Ramos (cell line): ENCODE measurements around the gene MRM2.
"Not testable (repeated sequence)": the region's sequence is repeated elsewhere in the genome, so short reads cannot be mapped to it uniquely, and the experiment has no call there.

Experiments used
- in situ Hi-C: fragments of 300-500 bp; cut with MboI; formaldehyde crosslinking; loops from one replicate; pipeline ENCODE4 v1.14.3; 2022; ENCODE audit warnings: low sequenced_read_pairs; ENCODE audit not compliant: unreplicated experiment

The MRM2 gene

GRCh38 chr7:2269089-2269990 is 27.3 kb upstream of the MRM2 start:
- in situ Hi-C loops, result not testable (repeated sequence)

GRCh38 chr7:2266911-2267310 is 24.9 kb upstream of the MRM2 start:
- in situ Hi-C loops, result no loop called here

- in situ Hi-C loops, result no loop called here
These were observed 22.2 kb upstream of the MRM2 start for GRCh38 chr7:2264158-2264557.

GRCh38 chr7:2263176-2263575 is 21.2 kb upstream of the MRM2 start:
- in situ Hi-C loops, result no loop called here

- in situ Hi-C loops, result no loop called here
These were observed 19.6 kb upstream of the MRM2 start for GRCh38 chr7:2261611-2262010.

GRCh38 chr7:2260820-2261219 is 18.8 kb upstream of the MRM2 start:
- in situ Hi-C loops, result no loop called here

- in situ Hi-C loops, result no loop called here
These were observed 17.5 kb upstream of the MRM2 start for GRCh38 chr7:2259480-2259879.

GRCh38 chr7:2258661-2259365 is 16.8 kb upstream of the MRM2 start:
- in situ Hi-C loops, result no loop called here

GRCh38 chr7:2257651-2258050 is 15.6 kb upstream of the MRM2 start:
- in situ Hi-C loops, result no loop called here

- in situ Hi-C loops, result no loop called here
These were observed 15.1 kb upstream of the MRM2 start for GRCh38 chr7:2257046-2257551.

- in situ Hi-C loops, result no loop called here
These were observed 14.5 kb upstream of the MRM2 start for GRCh38 chr7:2256306-2257045.

GRCh38 chr7:2255145-2256139 is 13.4 kb upstream of the MRM2 start:
- in situ Hi-C loops, result no loop called here

- in situ Hi-C loops, result no loop called here
These were observed 12.6 kb upstream of the MRM2 start for GRCh38 chr7:2254429-2255144.

GRCh38 chr7:2253525-2254244 is 11.7 kb upstream of the MRM2 start:
- in situ Hi-C loops, result no loop called here

GRCh38 chr7:2253021-2253420 is 11.0 kb upstream of the MRM2 start:
- in situ Hi-C loops, result no loop called here

- in situ Hi-C loops, result no loop called here
These were observed 10.1 kb upstream of the MRM2 start for GRCh38 chr7:2251841-2252771.

- in situ Hi-C loops, result no loop called here
These were observed 9.4 kb upstream of the MRM2 start for GRCh38 chr7:2251381-2251780.
